HG03354 (cell line): Measurements from ENCODE around the gene ERBB4.

Source experiments
- ATAC-seq: cut with Tn5 transposase; IDR thresholded peaks from one replicate; pipeline ENCODE4 v1.9.1; 2021; ENCODE audit warnings: mild to moderate bottlenecking; ENCODE audit not compliant: unreplicated experiment, poor library complexity, severe bottlenecking

ERBB4 gene

GRCh38 chr2:212441821-212442220 lies 96.8 kb downstream of the ERBB4 start:
- no peak for ATAC-seq

- ATAC-seq: no peak
Measured at GRCh38 chr2:212441141-212441540, 97.5 kb downstream of the ERBB4 start.

- ATAC-seq: no peak
Measured at GRCh38 chr2:212428681-212429478, 109.7 kb downstream of the ERBB4 start.

- ATAC-seq: no peak
Measured at GRCh38 chr2:212427638-212428037, 111.0 kb downstream of the ERBB4 start.

- no peak for ATAC-seq
Measured at GRCh38 chr2:212426637-212427412, 111.8 kb downstream of the ERBB4 start.

- ATAC-seq: no peak
Measured at GRCh38 chr2:212424082-212424481, 114.5 kb downstream of the ERBB4 start.

- no peak for ATAC-seq
Measured at GRCh38 chr2:212423089-212423488, 115.5 kb downstream of the ERBB4 start.

GRCh38 chr2:212421556-212422334 lies 116.9 kb downstream of the ERBB4 start:
- ATAC-seq: no peak

GRCh38 chr2:212416086-212416485 lies 122.5 kb downstream of the ERBB4 start:
- no peak for ATAC-seq

GRCh38 chr2:212414767-212415211 lies 123.8 kb downstream of the ERBB4 start:
- ATAC-seq: no peak

- ATAC-seq: no peak
Measured at GRCh38 chr2:212409560-212409959, 129.0 kb downstream of the ERBB4 start.

GRCh38 chr2:212408524-212408923 lies 130.1 kb downstream of the ERBB4 start:
- ATAC-seq: no peak

- ATAC-seq: no peak
Measured at GRCh38 chr2:212406716-212407115, 131.9 kb downstream of the ERBB4 start.

- ATAC-seq: no peak
Measured at GRCh38 chr2:212402316-212402715, 136.3 kb downstream of the ERBB4 start.

GRCh38 chr2:212398316-212398715 lies 140.3 kb downstream of the ERBB4 start:
- no peak for ATAC-seq

- no peak for ATAC-seq
Measured at GRCh38 chr2:212392544-212392943, 146.1 kb downstream of the ERBB4 start.

GRCh38 chr2:212392043-212392442 lies 146.6 kb downstream of the ERBB4 start:
- no peak for ATAC-seq

GRCh38 chr2:212387146-212387545 lies 151.5 kb downstream of the ERBB4 start:
- no peak for ATAC-seq

- no peak for ATAC-seq
Measured at GRCh38 chr2:212385241-212385640, 153.4 kb downstream of the ERBB4 start.

GRCh38 chr2:212384027-212384426 lies 154.6 kb downstream of the ERBB4 start:
- ATAC-seq: no peak
